Fibroblast of lung (primary cell): ENCODE measurements around the gene HTN1.

Experiments used
- EZH2 ChIP-seq: IDR thresholded peaks from 2 replicates; pipeline ENCODE4 v1.5.1; 2012; ENCODE audit warnings: low read length, control low read depth, mild to moderate bottlenecking; ENCODE audit errors: missing control alignments
- TF ChIP-seq, protein P1 (sequence below), 2 donors: IDR thresholded peaks in 1 of 2; conservative IDR thresholded peaks in 1 of 2; 1 replicate in 1 of 2; 2 replicates in 1 of 2; pipeline ENCODE4 v1.5.1; 2011 to 2012; ENCODE audit warnings: low read length in 2 of 2, control low read depth in 1 of 2, inconsistent platforms in 1 of 2, low read depth in 1 of 2, mild to moderate bottlenecking in 1 of 2

DNA sequence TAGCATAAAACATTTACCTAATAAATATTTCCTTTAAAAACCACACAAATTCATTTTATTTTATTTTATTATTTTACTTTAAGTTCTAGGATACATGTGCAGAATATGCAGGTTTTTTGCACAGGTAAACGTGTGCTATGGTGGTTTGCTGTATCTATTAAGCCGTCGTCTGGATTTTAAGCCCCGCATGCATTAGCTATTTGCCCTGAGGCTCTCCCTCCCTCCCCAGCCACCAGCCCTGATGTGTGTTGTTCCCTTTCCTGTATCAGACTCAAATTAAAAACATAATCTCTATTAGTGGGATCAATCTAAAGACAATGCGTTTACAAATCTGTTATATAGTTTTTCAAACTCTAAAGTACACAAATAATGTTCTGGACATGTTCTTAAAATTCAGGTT lies 23.2 kb upstream of the HTN1 start:
- TF ChIP-seq, protein P1, sequence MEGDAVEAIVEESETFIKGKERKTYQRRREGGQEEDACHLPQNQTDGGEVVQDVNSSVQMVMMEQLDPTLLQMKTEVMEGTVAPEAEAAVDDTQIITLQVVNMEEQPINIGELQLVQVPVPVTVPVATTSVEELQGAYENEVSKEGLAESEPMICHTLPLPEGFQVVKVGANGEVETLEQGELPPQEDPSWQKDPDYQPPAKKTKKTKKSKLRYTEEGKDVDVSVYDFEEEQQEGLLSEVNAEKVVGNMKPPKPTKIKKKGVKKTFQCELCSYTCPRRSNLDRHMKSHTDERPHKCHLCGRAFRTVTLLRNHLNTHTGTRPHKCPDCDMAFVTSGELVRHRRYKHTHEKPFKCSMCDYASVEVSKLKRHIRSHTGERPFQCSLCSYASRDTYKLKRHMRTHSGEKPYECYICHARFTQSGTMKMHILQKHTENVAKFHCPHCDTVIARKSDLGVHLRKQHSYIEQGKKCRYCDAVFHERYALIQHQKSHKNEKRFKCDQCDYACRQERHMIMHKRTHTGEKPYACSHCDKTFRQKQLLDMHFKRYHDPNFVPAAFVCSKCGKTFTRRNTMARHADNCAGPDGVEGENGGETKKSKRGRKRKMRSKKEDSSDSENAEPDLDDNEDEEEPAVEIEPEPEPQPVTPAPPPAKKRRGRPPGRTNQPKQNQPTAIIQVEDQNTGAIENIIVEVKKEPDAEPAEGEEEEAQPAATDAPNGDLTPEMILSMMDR (conservative IDR thresholded peaks at IDR 0.05 in 1 of 2, IDR thresholded peaks at IDR 0.05 in 1 of 2; ENCODE audit: low read depth in 1 of 2, low read length in 2 of 2), result no peak
- no peak for TF ChIP-seq EZH2
